ENCODE results near the gene POU2F2.
A peak's percentile ranks its signal among the peaks of the same experiment; 100 is the strongest.

Gene POU2F2

DNA sequence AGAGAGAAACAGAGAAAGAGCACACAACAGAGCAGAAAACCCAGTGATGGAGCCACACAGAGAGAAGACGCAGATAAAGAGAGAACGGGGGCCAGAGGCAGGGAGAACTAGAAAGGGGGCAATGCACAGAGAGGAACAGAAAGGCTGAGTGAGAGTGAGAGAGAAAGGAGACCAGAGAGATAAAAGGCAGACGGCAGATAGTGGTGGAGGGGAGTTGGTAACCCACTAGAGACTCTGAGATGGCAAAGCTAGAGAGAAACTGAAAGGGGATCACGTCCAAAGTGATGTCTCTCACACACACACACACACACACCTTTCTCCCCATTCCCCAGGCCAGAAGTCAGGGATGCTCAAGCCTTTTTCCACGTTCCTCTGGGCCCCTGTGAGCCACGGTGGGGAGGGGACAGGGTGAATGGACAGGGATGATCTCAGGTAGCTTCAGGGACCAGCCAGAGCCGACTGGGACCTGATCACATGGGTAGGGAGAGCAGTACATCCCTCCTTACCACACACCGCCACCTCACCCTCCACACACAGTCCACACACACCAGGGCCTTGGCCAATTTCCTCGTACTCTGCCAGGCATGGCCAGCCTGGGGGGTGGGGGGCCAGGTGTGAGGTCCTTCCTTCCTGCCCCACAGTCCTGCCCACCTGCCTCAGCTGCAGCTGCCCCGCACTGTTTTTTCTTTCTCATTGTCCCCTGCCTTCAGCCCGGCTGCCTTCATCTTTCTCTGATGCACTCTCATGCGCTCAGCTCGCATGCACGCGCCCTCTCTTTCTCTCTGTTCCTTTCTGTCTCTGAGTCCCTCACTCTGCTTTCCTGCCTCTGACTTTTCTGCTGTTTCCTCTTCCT lies 22.5 kb upstream of the POU2F2 start:
- no peak for DNase-seq

- no peak for DNase-seq
Observed at GRCh38 chr19:42153672-42154433, 21.6 kb upstream of the POU2F2 start.

GRCh38 chr19:42152910-42153671 lies 20.8 kb upstream of the POU2F2 start:
- DNase-seq = no peak

DNA sequence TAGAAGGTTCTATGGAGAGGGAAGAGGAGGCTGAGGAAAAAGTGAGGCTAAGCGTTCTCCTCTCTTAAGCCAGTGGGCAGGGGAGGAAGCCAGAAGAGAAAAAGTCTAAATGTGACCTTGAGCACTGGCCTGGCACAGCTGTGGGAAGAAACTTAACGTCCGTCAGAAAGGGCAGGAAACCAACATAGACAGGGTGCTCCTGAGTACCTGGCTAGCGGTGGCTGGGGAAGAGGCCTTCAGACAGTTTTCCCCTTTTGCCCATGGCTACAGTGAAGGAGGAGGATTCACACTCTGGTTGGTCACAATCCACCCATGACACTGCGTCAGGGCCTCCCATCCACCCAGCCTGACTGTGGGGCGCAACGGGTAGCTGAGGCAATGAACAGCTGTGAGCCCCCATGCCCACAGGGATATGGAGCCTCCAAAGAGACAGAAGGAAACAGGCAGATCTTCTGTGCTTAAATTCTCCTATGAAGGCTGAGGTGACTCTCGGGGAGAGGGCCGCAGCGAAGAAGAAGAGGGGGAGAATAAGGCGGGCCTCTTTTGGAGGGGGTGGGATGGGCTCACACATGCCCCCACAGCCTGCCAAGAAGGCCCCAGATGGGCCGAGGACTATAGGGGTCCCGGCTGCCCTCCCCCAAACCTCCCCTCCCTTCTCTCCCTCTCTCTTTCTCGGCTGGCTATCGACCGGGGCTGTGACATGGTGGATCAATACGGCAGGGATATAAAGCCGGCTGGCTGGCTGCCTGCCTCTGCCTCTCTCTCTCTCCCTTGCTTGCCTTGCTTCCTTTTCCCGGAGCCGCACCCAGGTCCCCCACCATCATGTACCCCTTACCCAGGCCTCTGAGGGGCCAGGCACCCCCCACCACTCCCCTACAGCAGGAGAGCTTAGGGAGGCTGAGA lies 19.8 kb upstream of the POU2F2 start:
- no peak for DNase-seq

- no peak for DNase-seq
Observed at GRCh38 chr19:42150911-42151361, 18.7 kb upstream of the POU2F2 start.

DNA sequence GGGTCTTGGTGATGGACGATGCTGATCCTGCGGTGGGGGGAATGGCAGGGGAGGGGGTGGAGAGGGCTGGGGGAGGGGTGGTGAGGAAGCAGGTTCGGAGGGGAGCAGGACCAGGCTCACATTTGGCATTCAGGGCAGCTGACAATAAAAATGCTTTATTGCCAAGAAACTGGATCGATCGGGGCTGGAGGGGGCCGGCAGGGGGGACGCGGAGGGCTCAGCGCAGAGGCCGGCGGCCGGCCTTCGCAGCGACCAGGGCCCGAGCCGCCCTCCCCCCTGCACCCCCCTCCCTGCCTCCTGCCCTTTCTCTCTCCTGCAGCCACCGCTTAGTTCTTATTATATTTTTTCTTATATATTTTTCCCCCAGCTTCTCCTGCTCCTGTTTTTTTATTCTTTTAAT lies 18.1 kb upstream of the POU2F2 start:
- DNase-seq = no peak

GRCh38 chr19:42149447-42150202 lies 17.4 kb upstream of the POU2F2 start:
- no peak for DNase-seq

DNA sequence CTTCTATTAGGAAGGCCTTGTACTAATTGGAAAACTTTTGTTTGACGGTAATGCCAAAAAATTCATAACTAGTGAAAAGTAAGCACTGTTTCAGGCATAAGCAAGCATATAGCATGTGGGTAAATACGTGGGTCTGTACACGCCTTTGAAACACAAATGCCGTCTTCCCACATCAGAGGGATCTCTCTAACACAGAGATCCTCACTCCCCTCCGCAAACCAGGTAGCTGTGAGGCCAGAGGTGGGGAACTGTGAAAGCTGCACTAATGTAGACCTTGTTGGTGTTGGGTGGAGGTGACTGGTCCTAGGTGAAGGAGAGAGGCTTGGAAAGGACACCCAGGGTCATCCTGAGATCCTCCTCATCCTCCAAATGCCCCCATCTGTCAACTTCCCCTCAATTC lies 16.0 kb upstream of the POU2F2 start:
- DNase-seq = no peak

DNA sequence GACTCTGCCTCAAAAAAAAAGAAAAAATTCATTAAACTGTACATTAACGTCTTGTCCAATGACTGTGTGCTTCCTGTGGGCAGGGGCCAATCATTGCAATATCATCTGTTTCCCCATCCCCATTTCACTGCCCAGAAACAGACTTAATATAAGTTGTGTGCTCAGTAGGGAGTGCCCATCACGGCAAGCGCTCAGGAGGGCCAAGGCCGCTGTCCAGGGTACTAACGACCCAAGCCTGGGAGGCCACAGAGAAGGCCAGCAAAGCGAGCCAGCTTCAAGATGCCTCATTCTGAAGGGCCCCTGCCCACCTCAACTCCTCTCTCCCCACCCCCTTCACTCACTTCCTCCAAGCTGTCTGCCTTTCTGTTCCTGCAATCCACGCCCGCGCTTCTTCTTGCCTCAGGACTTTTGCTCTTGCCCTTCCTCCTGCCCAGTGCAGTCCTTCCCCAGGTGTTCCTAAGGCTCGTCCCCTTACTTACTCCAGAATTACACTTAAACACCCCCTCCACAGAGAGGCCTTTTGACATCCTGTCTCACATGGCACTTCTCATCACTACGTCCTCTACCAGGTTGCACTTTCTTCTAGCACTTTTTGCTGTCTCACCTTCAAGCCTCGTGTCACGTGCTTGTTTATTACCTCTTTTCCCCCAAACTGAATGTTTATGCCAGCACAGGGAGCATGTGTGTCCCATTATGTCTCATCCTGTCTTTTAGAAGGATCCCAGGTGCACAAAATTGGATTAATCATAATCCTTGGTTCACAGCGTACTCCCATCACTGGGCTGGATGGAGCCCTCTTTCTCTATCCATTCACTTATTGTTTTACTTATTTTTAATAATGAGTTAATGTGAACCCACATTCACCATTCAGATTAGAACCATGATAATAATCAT lies 11.3 kb upstream of the POU2F2 start:
- peak; percentile 44 for DNase-seq

DNA sequence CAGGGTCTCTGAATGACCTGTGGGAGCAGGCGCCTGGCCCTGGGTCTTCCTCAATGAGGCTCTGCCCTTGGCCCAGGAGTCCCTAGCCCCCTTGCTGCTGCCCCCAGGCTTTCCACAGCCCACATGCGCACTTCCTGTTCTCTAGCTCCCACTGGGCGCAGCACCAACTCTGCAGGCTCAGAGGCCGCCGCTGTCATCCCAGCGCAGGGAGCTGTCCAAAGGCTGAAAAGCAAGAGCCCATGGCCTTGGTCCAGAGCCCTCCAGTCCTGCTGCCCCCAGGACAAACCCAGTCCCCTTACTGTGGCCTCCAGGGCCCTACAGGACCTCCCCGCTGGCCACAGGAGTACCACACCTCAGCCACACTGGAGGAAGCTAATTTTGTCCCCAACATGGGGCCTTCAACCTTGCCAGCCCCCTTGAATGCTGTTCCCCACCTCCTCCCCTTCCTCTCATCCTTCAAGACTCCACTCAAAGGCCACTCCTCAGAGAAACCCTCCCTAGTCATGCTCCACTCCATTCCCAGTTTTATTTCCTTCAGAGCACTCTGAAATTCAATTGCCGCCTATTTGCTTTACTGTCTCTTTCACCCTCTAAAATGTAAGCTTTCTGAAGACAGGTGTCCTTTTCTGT lies 8.0 kb upstream of the POU2F2 start:
- DNase-seq = peak; percentile 76

DNA sequence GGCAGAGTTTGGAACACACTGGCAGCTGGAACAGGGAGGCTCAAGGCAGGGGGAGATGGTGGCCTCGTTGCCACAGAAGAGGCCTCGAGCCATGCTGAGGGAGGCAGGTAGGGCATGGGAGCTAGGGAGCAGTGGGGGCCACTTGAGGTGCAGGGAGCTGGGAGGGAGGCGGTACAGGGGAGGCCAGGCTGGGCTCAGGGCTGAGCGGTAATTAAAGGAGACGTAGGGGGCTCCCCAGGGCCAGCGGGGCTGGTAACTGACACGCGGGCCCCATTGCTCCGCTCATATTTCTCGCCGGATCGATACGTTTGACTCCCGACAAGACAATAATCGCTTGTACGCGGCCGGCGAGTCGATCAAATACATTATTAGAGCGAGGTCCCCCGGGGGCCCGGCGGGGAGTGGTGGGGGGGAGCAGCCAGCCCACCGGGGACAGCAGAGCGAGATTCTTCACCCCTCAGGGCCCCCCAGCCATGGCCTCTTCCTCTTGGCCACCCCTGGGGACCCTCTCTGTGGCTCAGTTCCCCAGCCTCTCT lies 2.4 kb upstream of the POU2F2 start:
- DNase-seq = no peak

GRCh38 chr19:42132851-42133528 lies 744 bp upstream of the POU2F2 start:
- peak; percentile 45 for DNase-seq

DNA sequence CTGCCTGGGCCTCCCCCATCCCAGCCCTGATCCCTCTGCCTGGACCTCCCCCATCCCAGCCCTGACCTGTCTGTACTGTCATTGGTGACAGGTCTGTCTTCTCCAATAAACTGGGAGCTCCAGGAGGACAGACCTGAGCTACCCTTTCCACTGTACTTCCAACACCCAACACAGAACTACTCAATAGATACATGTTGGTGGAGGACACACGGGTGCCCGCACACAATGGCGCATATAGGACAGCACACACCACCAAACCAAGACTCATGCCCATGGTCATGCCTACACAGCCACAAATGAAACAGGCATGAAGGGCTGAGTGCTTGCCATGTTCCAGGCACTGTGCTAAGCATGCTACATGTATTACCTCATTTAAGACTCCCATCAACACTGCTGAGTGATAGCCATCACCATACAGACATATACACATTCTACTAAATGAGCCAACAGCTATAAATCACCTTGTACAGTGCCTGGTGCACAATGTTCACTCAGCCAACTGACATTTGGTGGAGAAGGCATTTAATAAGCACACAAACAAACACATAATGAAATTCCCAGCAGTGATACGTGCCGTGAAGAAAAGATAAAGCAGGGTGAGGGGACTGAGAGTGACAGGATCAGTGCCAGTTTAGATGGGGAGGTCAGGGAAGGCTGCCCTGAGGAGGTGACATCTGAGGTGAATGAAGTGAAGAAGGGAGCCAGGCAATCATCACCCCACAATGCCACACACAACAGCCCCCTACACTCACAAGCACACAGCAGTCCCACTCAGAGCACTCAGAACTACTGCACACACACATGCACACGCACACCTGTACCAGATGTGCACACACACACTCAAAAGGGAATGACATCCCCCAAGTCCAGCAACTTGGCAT lies 857 bp downstream of the POU2F2 start:
- DNase-seq = no peak

DNA sequence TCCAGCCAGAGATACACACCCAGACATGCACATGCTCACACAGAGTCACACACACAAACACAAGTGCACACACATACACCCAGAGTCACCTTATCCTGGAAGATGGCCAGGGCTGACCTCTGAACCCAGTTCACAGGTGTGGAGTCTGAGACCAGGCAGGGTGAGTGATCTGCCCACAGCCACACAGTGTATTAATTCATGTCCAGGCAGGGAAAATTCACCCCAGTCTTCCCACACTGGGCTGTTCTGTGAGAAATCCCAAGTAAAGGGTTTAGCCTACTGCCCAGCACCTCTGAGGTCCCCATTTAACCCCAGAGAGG lies 2.0 kb downstream of the POU2F2 start:
- DNase-seq = no peak

GRCh38 chr19:42129399-42130253 lies 2.6 kb downstream of the POU2F2 start:
- DNase-seq = peak; percentile 64

- no peak for DNase-seq
Observed at GRCh38 chr19:42126574-42126973, 5.7 kb downstream of the POU2F2 start.

DNA sequence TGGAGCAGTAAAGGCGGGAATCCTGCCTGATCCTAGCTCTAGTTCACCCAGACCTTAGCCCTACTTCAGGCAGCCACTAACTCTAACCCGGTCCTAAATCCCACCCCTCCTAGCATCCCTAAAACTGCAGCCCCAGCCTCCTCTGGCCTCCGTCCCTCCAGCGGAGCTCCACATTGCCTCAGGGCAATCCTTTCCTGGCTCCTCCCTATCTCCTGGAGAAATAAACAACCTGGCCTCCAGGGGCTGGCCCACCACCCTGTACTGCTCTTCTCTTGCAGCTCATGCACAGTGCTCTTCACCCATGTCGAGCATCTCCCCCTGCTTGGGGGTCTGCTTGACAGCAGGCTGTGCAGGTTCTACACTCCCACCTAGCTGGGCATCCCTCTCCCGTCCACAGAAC lies 6.7 kb downstream of the POU2F2 start:
- DNase-seq = no peak

All from fibroblast of skin of scalp (primary cell).